Activated CD8-positive, alpha-beta memory T cell treated with anti-CD3 and anti-CD28 coated beads, Interleukin-2, amount 50 U/mL, for 24 hours (primary cell): ENCODE results near the gene RBM44.
"Not testable (repeated sequence)": the region's sequence is repeated elsewhere in the genome, so short reads cannot be mapped to it uniquely, and the experiment has no call there.

Source experiments
- DNase-seq: peaks from one replicate; pipeline ENCODE4 v3.0.0-alpha.2; 2020; ENCODE audit errors: extremely low read depth

The RBM44 gene

DNA sequence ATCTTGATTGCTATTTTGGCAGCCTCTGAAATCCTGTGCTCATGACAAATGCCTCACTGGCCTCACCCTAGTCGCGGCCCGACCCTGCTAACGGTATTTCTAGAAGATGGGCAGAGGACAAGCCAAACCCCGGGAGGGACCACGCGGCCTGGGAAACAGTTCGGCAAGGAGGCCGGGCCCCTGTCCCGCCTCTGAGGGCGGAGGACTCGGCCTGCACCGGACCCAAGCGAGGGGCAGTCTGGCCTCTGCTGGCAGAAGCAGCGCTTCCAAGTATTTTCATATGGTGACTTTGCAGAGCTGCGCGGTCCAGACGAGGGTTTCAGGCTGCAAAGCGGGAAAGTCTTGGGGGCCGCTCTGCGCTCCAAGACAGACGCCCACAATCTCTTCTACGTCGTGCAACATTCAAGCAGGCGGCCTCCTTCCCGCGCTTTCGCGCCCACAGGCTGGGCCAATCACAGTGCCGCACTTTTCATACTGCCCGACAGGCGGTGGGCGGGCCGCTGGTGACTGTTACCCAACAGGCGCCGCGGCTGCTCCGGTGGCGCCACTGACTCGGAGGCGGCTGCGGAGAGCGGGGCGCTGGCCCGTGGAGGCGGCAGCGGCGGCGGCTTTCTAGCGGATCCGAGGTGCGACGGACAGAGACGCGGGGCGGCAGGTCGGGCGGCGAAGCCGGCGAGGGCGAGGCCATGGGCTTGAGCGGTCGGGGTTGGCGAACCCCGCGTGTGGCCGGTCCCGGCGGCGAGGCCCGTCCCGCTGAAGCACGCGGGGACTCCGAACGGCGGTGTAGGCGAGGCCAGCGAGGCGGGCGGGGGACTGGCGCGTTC is at the start of gene RBM44:
TSS of gene RBM44 (plus strand) at position 544 of the 824 bp plus-strand sequence. CDS start 14,831 bp downstream, outside the sequence.
- no peak for DNase-seq

- no peak for DNase-seq
These were observed 49.6 kb upstream of the RBM44 start for GRCh38 chr2:237749002-237749401.

DNA sequence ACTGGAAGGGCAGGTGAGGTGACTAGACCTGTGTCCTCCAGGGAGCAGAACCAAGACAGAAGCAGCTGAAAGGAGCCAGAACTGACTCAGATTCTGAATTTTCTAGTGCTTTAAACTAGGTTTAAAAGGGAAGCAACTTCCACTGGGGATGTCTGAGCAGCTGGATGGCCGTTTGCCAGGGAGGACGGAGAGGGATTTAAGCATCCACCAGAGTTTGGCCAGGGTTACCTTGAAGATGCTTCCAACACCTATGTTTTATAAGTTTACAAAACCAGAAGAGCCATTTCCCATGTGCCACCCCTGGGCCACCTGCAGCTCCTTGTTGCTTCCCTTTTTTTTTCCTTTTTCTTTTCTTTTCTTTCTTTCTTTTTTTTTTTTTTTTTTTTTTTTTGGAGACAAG is 48.6 kb upstream of the RBM44 start:
- DNase-seq: no peak

GRCh38 chr2:237750441-237750840 is 48.1 kb upstream of the RBM44 start:
- DNase-seq: not testable (repeated sequence)

DNA sequence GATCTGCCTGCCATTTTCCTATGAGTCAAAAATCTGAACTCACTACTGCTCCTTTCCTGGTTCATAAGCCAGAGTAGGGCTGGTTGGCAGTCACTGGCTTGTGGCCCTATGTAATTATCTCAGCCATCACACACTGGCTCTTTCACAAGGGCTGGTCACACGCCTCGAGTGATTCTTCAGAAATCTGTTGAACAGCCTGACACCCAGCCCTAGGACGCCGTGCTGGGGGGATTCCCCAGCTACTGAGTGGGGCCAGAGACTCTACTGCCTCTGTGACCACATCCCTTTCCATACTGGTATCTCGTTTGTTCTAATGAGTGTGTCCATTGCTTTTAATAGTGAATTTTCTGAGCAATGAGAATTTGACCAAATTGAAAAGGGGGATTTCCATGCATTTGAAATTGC is 45.8 kb upstream of the RBM44 start:
- no peak for DNase-seq

DNA sequence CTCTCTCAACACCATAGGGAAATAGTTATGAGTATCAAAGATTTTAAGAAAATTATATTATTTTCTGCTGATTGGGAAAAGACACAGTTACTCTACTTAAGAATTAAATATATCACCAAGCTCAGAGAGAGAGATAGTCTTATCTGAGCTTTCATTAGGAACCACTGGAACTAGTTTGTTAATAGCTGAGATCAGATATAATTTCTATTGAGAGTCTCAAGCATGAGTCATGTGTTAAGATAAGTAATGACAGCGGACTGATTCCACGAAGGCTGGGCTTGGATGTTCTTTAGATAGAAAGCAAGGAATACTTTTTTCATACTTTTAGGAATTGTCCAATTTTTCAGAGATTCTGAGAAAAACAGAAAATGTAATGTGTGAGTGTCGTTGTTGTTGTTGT is 44.4 kb upstream of the RBM44 start:
- no peak for DNase-seq

DNA sequence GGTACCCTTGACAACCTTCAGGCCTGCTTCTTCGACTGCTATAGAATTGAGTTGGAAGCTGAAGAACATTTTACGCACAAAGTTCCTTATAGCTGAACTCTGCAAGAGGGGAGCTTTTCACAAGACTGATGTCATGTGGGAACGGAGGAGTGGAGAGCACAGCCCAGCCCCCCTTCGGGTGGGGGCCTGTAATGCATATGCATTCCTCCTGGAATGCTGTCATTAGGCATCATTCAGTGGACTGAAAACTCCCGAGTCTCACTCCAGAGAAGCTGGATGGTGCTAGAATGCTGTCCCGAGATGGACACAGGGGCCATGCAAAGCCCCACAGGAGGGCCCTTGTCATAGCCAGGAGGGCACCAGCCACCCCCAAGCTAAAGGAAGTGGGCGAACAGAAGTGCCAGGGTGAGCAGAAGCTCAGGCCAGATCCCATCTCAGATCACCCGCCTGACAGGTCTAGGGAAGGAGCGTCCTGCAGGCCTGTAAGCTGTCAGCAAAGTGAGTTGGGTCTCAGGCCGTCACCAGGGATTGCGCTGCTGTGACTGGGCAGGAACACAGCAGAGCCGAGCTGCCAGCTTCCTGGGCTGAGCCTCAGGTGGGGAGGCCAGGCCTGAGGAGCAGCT is 43.8 kb upstream of the RBM44 start:
- DNase-seq: no peak

DNA sequence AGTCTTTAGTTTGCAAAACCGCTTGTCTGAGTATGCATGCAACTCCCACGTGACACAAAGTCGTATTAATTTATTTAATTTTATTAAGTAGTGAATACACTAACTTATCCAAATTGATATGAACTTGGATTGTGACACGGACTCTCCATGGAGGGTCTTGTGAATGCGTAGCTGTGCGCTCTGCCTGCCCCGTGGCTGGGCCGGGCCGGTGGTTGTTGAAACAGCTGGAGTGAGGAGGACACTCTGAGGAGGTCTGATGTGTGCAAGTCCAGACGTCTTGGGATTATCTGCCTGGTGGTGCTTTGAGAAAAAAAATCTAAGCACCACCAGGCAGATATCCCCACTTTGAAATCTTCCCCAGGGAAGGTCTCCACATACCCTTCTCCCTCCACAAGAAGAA is 41.0 kb upstream of the RBM44 start:
- DNase-seq: no peak

GRCh38 chr2:237758185-237758584 is 40.4 kb upstream of the RBM44 start:
- DNase-seq: no peak

- no peak for DNase-seq
These were observed 39.4 kb upstream of the RBM44 start for GRCh38 chr2:237759176-237759575.

- no peak for DNase-seq
These were observed 37.8 kb upstream of the RBM44 start for GRCh38 chr2:237760506-237761502.

DNA sequence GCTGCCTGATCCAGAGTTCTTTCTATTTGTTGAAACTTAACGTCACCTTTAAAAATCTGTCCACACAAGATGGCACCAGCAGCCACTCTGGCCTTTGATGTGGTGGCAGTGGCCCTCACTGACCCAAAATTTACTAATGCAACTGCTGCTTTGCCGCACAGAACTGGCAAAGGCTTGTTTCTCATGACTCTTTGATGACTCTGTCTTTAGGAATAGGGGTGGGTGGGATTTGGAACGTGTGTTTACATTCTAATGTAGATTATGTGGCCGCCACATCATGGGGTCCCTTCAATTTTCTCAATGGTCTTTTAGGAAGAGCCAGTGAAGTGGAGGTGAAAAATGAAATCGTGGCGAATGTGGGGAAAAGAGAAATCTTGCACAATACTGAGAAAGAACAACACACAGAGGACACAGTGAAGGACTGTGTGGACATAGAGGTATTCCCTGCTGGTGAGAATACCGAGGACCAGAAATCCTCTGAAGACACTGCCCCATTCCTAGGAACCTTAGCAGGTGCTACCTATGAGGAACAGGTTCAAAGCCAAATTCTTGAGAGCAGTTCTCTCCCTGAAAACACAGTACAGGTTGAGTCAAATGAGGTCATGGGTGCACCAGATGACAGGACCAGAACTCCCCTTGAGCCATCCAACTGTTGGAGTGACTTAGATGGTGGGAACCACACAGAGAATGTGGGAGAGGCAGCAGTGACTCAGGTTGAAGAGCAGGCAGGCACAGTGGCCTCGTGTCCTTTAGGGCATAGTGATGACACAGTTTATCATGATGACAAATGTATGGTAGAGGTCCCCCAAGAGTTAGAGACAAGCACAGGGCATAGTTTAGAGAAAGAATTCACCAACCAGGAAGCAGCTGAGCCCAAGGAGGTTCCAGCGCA is 36.0 kb upstream of the RBM44 start:
- DNase-seq: not testable (repeated sequence)

- no peak for DNase-seq
These were observed 34.8 kb upstream of the RBM44 start for GRCh38 chr2:237763812-237764211.

DNA sequence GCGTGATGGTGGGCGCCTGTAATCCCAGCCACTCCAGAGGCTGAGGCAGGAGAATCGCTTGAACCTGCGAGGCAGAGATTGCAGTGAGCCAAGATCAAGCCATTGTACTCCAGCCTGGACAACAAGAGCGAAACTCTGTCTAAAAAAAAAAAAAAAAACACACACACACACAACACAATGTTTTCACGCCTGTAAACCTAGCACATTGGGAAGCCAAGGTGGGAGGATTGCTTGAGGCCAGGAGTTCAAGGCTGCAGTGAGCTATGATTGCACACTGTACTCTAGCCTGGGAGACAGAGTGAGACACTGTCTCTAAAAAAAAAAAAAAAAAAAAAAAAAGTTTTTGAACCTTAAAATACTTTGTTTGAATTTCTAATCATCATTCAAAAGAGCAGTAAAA is 33.5 kb upstream of the RBM44 start:
- not testable (repeated sequence) for DNase-seq

DNA sequence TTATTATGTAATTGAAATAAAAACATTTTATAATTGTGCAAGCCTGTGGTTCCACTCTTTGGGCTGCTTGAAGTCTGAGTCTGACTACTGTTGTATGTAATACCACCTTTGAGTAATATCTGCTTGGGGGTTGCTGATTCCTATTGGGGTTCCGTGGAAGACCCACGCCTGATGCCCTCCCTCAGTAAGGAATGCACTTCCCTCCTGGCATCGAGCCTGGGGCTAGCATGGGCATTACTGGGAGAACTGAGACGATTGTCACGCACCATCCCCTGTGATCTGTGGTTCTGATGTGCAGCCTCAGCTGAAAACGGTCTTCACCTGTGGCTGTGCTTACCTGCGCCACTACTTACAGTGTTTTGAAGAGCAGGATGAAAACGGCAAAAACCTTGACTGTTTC is 32.7 kb upstream of the RBM44 start:
- no peak for DNase-seq

DNA sequence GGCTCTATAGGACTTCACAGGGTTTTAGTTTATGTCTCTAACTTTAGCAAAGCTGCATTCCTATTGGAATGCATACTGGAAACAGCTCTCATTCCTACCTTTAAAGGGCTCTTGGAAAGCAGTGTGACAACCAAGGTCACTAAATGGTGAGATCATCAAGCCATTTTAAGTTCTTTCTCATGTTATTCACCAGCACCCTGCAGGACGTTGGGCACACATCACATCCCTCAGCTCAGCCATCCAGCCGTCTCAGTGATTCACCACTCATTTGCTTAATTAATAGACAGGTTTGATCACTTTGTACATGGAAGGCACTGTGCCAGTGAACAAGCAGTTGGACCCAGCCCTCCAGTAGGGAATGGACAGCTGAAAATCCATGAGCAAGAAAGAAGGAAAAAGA is 32.2 kb upstream of the RBM44 start:
- no peak for DNase-seq

GRCh38 chr2:237772513-237772912 is 26.1 kb upstream of the RBM44 start:
- DNase-seq: no peak

GRCh38 chr2:237773826-237774225 is 24.8 kb upstream of the RBM44 start:
- DNase-seq: no peak

DNA sequence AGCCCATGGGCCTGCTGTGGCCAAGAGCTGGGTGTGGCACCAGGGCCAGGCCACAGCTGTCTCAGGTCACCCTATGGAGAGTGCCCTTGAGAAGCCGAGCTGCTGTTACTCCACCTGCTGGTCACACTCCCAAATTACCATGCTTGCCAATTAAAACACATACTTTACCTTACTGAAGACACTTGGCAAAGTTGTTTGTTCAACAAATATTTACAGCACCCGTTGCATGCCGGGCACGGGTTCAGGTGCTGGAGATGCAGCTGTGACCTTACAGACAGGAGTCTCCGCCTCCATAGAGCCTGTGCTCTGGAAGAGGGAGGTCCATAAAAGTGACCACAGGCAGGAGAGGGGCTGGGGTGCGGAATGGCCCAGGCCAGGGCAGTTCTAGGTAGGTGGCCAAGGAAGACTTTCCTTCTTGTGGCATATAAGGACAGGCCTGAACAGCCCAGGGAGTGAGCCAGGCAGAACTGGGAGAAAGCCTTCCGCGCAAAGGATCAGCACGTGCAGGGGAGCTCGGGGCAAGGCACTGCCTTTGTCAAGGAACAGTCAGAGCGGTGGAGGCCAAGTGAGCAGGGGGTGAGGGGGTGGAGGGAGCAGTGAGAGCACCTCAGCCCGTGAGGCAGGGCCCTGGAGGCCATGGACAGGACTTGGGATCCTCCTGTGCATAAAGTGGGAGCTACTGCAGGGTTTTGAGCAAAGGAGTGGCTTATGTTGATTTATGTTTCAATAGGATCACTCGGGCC is 23.6 kb upstream of the RBM44 start:
- DNase-seq: no peak

GRCh38 chr2:237779521-237779920 is 19.1 kb upstream of the RBM44 start:
- DNase-seq: no peak
